Inferior parietal cortex (tissue), 1 donor: ENCODE data around the gene NUP205.
"Not testable (repeated sequence)": the region's sequence is repeated elsewhere in the genome, so short reads cannot be mapped to it uniquely, and the experiment has no call there.

Source experiments
- DNase-seq: peaks from one replicate; pipeline ENCODE4 v3.0.0-alpha.2; 2016; ENCODE audit errors: extremely low spot score

The NUP205 gene

DNA sequence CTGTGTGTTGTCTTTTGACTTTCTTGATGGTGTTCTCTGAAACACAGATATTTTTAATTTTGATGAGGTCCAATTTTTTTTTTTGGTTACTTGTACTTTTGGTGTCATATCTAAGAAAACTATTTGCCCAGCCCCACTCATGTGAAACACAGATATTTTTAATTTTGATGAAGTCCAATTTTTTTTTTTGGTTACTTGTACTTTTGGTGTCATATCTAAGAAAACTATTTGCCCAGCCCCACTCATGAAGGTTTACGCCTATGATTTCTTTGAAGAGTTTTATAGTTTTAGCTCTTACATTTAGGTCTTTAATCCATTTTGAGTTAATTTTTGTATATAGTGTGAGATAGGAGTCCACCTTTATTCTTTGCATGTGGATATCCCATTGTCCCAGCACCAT lies 109.9 kb downstream of the NUP205 start:
- DNase-seq, result not testable (repeated sequence)

DNA sequence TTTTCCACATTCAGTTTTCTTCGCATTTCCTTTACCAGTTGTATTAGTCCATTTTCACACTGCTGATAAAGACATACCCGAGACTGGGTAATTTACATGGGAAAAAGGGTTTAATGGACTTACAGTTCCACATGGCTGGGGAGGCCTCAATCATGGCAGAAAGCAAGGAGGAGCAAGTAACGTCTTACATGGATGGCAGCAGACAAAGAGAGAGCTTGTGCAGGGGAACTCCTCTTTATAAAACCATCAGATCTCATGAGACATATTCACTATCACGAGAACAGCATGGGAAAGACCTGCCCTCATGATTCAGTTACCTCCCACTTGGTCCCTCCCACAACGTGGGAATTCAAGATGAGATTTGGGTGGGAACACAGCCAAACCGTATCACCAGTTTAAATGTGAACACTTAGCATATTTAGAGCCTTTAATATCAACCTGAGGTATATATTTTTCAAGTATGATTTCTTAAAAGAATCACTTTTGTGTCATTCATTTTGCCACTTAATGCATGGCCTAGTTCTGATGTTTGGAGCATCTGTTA lies 111.2 kb downstream of the NUP205 start:
- not testable (repeated sequence) for DNase-seq

DNA sequence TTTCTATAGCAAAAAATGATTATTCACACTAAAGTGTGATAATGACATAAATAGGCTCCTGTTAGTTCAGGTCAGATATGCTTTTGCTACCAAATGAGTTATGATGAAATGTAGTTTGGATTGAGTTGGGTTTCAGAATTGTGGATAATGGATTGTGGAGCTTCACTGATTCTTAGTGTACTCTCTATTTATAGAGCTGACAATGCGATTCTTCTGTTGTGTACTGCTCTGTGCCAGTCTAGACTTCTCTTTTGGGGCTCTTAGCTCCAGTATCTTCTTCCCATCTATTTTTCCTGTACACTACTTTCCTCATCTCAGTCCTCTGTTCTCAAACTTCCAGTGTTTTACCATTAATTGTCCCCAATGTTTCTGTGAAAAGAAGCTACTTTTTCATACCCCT lies 112.1 kb downstream of the NUP205 start:
- DNase-seq, result no peak

DNA sequence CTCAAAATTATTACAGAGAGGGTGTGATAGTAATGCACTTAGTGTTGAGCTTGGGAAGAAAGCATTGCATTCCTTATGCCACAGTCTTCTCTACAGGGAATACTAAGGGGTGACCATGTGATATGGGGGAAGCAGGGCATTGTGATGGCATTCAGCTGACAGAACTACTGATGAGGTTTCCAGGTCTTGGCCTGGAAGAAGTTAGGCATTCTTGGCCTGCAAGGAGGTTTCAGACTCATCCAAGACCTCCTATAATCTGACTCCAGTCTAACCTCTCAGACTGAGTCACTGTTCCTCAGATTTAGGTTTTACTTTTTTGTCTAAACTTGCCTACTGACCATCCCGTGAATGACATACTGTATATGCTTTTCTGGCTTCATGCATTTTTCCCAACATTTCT lies 112.5 kb downstream of the NUP205 start:
- DNase-seq, result no peak

DNA sequence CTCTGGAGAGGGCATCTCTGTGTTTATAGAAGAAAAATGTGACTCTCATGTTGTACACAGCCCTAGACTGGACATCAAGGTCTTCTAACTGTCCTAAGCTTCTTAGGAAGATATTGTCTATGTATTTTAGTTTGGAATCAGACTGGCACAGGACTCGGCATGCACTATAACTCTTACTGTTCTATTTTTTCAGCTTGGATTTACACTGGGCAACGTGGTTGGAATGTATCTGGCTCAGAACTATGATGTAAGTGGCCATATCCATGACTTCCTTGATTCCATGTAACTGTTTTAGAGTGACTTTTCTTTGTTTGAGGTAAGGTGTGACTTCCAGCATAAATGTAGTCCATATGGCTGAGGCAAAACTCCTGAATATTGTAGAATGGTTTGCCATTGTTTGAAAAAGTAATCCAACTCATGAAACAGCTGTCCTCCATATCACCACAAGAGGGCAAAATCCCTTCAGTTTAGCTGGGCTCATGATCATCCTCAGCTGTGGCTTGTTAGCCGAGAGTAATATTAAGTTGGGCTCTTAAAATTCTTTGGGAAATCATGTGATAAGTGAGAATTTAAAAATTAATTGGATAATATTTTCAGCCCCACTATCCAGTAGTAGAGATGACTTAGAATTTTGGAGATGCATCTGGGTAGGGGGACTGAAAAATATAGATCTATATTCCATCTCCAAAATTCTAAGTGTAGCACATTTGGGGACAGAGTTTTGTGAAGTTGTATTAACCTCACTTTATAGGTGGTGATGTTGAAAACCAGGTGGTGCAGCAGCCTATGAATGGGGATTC lies 115.0 kb downstream of the NUP205 start:
- DNase-seq, result peak; percentile 73

DNA sequence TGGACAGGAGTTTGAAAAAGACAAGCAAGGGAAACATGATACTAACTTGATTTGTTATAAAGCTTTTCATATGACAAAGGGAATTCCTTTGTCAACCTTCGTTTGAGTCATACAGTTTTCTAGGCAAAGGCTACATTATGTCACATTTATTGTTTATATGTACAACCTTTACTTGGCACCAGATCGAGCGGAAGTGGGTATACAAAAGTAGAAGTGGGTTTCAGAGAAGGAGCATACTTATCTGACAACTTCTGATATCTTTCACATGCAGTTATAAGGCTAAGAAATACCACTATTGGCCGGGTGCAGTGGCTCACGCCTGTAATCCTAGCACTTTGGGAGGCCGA lies 115.6 kb downstream of the NUP205 start:
- DNase-seq, result no peak

DNA sequence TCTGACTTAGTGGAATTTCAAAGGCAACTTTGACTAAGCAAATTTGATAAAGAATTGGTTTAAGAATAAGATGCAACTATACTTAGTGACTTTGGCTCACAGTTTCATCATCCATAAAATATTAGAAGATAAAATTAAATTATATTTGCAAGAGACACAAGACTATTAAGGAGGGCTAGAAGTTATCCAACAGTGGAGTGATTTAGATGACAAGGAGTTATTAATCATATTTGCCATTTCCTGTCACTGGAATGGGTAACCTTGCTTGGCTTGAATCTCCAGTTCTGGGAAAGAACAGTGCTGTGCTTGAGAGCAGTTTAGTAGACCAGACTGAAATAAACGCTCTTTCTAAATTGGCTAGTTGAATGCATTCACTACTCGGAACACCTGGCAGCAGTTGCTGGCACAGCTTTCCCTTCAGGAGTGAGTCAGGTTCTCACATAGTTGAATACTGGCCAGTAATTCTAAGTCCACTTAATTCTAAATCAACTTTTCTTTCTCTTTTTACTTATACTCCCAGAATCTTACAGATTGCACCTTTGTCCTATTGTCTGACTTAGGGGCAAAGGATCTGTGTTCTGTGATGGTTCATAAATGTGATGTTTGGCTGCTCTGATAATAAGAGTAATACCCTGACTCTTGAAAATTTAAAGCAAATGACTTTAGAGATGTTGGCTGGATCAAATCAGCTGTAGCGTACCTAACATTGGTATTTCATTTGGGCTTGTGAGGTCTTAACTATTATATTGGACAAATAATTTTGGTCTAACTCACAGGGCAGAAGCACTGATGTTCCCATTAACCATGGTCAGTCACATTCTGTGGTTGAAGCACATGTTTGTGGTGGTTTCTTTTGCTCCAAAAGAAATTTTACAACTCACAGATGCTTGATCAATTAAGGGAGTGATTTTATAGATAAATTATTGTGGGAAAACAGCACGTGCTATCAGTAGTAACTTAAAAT lies 121.2 kb downstream of the NUP205 start:
- no peak for DNase-seq

DNA sequence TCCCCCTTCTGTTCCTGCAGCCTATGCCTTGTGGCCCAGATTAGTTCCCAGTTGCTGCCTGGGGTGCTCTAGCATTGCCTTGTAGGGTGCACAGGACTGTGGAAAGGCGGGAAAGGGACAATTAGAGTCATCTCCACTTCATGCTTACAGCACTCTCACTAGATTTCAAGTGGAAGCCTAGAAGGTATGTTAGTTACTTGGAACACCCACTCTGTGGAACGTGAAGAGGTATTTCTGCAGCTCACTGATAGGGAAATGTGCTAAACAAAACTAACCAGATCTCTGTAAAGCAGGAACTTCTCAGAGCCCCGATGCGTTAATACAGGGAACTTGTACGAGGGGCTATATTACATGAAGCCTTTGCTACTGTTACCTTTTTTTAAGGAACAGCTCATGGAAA lies 124.0 kb downstream of the NUP205 start:
- DNase-seq, result no peak

DNA sequence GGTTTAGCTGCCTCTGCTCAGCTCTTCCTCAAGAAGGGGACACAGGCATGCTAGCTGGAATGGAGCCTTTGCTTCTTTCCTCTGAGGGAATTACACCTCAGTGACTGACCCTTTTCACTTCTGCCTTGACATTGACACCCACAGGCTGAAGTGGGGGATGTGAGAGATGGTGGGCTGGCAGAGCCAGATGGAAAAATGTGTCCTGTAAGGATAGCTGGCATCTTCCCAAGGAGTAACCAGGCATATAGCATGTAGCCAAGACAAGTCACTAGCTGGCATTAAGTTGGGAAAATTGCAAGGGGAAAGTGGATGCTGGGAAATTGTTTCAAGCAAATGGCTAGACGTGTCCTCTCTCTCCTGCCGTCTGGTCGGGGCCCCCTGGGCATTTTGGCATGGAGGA lies 124.5 kb downstream of the NUP205 start:
- no peak for DNase-seq

DNA sequence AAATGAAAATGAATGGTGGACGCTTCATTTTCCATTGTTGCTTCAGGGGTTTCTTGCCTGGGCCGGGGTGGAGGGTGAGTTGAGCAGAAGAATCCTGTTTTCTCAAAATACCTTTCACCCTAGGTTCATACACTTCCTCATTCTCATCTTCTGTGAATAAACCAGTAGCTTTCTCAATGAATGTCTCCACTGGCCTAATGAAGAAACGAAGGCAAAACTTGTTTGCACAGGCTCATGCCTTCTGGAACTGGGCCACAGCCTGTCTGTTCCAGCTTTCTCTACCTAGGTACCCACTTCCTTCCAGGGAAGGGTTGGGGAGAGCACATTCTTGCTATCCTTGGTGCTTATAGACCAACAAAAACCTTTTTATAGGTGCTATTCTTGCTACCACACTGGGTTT lies 125.9 kb downstream of the NUP205 start:
- no peak for DNase-seq

DNA sequence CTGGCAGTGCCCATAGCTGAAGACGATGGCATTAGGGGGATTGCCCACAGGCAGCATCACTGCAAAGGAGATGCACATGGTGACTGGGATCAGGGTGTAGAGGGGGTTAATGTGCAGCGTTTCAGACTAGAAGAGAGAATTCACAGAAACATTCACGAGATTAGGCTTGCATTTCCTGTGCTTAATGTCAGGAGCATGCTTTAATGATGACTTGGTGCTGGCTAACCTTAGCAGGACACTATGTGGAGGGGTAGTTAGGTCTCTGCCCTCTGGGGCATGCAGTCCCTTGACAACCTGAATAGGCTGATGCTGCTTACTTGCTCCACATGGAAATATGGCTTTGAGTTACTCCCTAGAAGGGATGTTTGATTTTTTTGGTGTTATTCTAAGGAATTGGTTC lies 126.4 kb downstream of the NUP205 start:
- no peak for DNase-seq

DNA sequence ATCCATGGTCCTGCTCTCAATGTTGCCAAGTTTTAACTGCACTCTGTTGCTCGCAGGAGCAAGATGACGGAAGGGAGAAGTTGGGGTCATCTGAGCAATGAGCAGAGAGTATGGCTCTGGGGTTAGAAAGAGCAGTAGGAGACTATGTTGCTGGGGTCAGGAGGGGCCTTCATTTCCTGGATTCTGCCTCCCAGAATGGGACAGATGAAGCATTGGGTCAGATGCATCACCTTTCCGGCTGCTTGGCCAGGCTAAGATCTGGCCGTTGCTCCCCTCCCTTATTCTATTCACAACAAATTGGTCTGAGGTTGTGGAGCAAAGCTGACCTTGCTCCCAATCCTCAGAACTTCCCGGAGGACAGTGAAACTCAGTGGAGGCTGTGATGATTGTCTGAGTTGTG lies 127.0 kb downstream of the NUP205 start:
- DNase-seq, result no peak

DNA sequence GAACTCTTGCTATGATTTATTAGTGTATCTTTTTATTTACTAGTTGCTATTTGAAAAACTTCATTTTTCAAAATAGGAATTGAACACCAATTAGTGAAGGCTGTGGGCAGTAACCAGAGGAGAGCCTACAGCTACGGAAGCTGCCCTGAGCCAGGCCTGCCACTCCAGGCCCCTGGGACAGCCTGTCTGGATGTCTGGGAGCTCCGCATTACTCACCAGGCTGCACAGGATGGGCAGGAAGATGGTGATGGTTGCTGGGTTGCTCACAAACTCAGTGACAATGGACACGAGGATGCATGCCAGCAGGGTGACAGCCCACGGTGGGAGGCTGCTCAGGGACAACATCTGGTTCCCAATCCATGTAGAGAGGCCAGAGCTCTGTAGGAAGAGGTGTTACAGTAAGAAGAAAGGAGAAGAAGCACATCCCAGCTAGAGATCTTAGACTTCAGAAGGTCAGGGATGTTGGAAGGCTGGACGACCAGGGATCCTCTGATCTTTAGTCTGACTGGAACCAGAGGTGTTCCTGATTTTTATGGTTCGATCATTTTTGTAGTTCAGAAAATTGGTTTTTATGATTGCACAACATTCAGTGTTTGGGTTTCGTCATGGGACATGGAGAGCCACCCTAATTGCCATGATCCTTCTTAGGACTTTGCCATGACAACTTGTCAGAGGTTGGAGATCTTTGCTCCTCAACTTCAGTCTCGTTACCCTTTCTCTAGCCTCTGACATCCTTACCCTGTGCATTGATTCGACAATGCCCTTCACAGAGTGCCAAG lies 127.8 kb downstream of the NUP205 start:
- no peak for DNase-seq

DNA sequence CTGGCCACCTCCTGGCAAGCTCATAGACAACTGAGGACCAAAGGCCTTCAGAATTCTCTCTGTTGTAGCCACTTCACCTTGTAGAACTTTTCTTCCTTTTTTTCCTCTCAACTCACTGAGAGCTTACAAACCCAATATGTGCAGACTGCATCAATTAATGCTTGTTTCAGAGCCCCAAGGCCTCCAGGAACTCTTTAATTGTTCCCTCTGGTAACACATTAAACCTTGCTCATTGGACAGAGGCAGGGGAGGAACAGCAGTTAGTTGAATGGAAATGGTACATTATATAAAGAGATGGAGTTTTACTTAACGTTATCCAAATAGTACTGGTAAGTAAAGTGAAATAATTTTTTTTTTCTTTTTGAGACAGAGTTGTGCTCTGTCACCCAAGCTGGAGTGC lies 129.7 kb downstream of the NUP205 start:
- no peak for DNase-seq

DNA sequence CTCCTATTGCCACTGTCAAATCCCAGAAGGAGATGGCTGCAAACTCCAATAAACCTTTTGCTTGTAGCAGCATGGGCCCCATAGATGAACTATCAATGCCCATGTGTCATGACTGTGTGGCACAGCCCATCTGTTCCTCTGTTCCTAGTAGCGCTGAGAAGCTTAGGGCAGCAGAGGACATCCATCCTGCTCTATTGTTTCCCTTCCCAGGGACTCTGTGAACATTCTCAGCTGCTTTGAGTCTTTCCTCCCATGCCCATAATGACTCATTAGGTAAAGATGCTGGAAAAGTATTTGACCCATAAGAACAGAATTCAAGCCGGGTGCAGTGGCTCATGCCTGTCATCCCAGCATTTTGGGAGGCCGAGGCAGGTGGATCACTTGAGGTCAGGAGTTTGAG lies 132.8 kb downstream of the NUP205 start:
- no peak for DNase-seq

DNA sequence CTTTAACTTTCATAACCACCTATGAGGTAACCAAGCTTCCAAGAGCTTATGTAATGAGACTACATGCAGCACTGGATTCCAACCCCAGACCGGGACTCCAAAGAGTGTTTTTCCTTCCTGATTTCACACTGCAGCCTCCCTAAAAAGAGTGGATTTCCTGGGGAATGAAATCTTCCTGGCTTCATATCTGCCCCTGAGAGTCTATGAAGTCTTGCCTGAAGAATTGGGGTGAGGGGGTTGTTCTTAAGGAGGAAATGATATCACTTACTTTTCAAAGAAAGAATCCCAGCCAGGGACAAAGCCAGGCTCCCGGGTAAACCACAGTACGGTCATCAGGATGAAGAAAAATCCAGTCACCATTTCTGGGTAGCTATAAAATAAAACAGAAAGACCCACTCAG lies 134.3 kb downstream of the NUP205 start:
- no peak for DNase-seq

DNA sequence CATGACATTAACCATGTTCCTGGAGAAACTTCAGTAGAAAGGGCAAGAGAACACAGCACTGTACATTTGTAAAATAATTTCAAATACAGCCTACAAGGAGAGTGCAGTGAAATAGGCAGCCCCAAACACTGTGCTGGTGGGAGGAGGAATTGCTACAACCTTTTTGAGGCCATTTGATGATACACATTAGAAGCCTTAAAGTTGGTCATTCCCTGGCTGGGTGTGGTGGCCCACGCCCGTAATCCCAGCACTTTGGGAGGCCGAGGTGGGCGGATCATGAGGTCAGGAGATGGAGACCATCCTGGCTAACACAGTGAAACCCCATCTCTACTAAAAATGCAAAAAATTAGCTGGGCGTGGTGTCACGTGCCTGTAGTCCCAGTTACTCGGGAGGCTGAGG lies 134.9 kb downstream of the NUP205 start:
- DNase-seq, result not testable (repeated sequence)

DNA sequence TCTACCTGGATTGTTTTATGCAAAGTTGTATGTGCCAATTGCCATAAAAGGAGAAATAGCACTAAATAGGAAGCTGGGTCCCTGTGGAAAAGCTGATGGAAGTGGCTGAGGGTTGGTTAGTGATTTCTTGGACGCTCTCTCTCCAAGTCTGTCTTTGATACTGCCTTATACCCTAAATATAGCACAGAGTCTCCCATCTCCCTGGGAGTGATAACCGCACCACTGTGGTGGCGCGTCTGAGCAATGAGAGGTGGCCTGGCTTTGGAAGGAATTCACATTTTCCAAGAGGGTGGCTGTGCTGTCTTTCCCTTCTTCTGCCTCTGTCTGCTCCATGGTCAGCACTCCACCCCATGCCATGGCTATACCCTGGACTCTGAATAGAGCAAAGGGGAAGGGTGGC lies 135.8 kb downstream of the NUP205 start:
- DNase-seq, result no peak

DNA sequence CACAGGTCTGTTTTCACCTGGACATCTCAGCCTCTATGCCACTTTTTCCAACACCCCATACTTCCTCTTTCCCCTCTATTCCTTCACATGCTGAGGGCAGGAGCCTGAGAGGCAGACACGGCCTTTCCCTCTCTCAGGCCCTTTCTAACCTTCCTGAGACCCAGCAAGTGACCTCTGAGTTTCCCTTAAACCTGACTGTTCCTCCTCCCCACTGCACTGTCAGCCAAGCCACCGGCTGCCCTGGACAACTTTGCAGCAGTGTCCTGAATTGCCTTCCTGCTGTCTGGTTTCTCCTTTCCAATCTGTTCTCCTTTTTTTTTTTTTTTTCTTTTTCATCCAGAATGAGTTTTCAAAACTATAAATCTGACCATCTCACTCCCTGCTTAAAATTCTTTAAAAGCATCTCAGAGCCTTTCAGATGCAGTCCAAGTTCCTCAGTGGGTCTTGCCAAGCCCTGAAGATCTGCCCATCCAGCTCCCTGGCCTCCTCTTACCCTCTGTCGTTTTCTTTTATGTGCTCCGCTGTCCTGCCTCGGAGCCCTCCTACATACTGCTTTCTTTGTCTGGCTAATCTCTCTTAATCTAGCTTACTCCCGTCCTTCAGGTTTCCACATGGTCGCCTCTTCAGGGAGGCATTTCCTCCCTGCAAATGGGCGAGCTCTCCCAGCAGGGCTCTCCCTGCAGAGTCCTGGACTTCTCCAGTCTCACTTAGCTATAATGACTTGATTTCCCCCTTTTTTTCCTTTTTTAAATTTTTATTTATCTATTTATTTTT lies 139.7 kb downstream of the NUP205 start:
- DNase-seq, result no peak
